Inferior parietal cortex (tissue), 1 donor: ENCODE data around the gene TACR2.
A peak's percentile ranks its signal among the peaks of the same experiment; 100 is the strongest.

ENCODE experiments used
- DNase-seq: peaks from one replicate; pipeline ENCODE4 v3.0.0-alpha.2; 2016; ENCODE audit errors: extremely low spot score

Gene TACR2

GRCh38 chr10:69416695-69417094, at the start of gene TACR2:
TSS of gene TACR2 (minus strand) at chr10:69416918. CDS start at chr10:69416323, 595 bp downstream.
- DNase-seq: no peak

- no peak for DNase-seq
Observed at GRCh38 chr10:69466158-69466490, 49.4 kb upstream of the TACR2 start.

GRCh38 chr10:69465457-69466157, 48.9 kb upstream of the TACR2 start:
- DNase-seq: no peak

GRCh38 chr10:69464801-69465401, 48.2 kb upstream of the TACR2 start:
- peak; percentile 48 for DNase-seq

GRCh38 chr10:69464401-69464800, 47.7 kb upstream of the TACR2 start:
- DNase-seq: no peak

GRCh38 chr10:69463886-69464285, 47.2 kb upstream of the TACR2 start:
- no peak for DNase-seq

- no peak for DNase-seq
Observed at GRCh38 chr10:69461243-69462025, 44.7 kb upstream of the TACR2 start.

- no peak for DNase-seq
Observed at GRCh38 chr10:69460576-69461242, 44.0 kb upstream of the TACR2 start.

GRCh38 chr10:69459893-69460575, 43.3 kb upstream of the TACR2 start:
- DNase-seq: no peak

GRCh38 chr10:69459101-69459790, 42.5 kb upstream of the TACR2 start:
- no peak for DNase-seq

GRCh38 chr10:69458430-69459100, 41.8 kb upstream of the TACR2 start:
- DNase-seq: peak; percentile 61

GRCh38 chr10:69457771-69458237, 41.1 kb upstream of the TACR2 start:
- DNase-seq: no peak

- DNase-seq: no peak
Observed at GRCh38 chr10:69456880-69457693, 40.4 kb upstream of the TACR2 start.

GRCh38 chr10:69455006-69455763, 38.5 kb upstream of the TACR2 start:
- no peak for DNase-seq

- DNase-seq: no peak
Observed at GRCh38 chr10:69453795-69454194, 37.1 kb upstream of the TACR2 start.

GRCh38 chr10:69452676-69453415, 36.1 kb upstream of the TACR2 start:
- no peak for DNase-seq

- DNase-seq: no peak
Observed at GRCh38 chr10:69451784-69452251, 35.1 kb upstream of the TACR2 start.

- DNase-seq: peak; percentile 86
Observed at GRCh38 chr10:69451209-69451783, 34.6 kb upstream of the TACR2 start, which contains the start of gene TSPAN15. TSS of gene TSPAN15 (plus strand) at chr10:69451465. CDS start at chr10:69451595, 130 bp downstream.
